HG03066 (cell line): ENCODE data around the gene ACBD4.

Experiments
- ATAC-seq: cut with Tn5 transposase; IDR thresholded peaks from one replicate; pipeline ENCODE4 v1.9.1; 2021; ENCODE audit warnings: low read depth; ENCODE audit not compliant: unreplicated experiment

Gene ACBD4

GRCh38 chr17:45104029-45104428 lies 31.5 kb upstream of the ACBD4 start:
- ATAC-seq = no peak

- ATAC-seq = no peak
Measured at GRCh38 chr17:45104497-45104896, 31.0 kb upstream of the ACBD4 start.

GRCh38 chr17:45104907-45105624 lies 30.4 kb upstream of the ACBD4 start:
- ATAC-seq = no peak

- no peak for ATAC-seq
Measured at GRCh38 chr17:45106096-45106495, 29.4 kb upstream of the ACBD4 start.

GRCh38 chr17:45106582-45106981 lies 28.9 kb upstream of the ACBD4 start:
- ATAC-seq = no peak

GRCh38 chr17:45107293-45108010 lies 28.0 kb upstream of the ACBD4 start:
- ATAC-seq = no peak

GRCh38 chr17:45108051-45108450 lies 27.4 kb upstream of the ACBD4 start:
- ATAC-seq = no peak

- no peak for ATAC-seq
Measured at GRCh38 chr17:45108595-45109521, 26.6 kb upstream of the ACBD4 start.

GRCh38 chr17:45110676-45111611 lies 24.5 kb upstream of the ACBD4 start:
- no peak for ATAC-seq

- no peak for ATAC-seq
Measured at GRCh38 chr17:45111850-45112249, 23.6 kb upstream of the ACBD4 start.

- no peak for ATAC-seq
Measured at GRCh38 chr17:45112559-45113423, 22.7 kb upstream of the ACBD4 start.

GRCh38 chr17:45113424-45113754 lies 22.1 kb upstream of the ACBD4 start:
- ATAC-seq = no peak

GRCh38 chr17:45114117-45114932 lies 21.2 kb upstream of the ACBD4 start:
- no peak for ATAC-seq

- no peak for ATAC-seq
Measured at GRCh38 chr17:45115015-45115625, 20.4 kb upstream of the ACBD4 start.

- no peak for ATAC-seq
Measured at GRCh38 chr17:45115871-45116270, 19.6 kb upstream of the ACBD4 start.

GRCh38 chr17:45116434-45117016 lies 19.0 kb upstream of the ACBD4 start:
- ATAC-seq = no peak

- ATAC-seq = no peak
Measured at GRCh38 chr17:45117334-45117733, 18.2 kb upstream of the ACBD4 start.
